Kidney (tissue), 14 donors: ENCODE measurements around the gene TMEM80. TPM values are rescaled to one million over a fixed set of nuclear protein-coding genes. Genes with fewer than 3 reads are reported as not detected.

ENCODE experiments used
- DNase-seq, 5 donors: peaks; one replicate each; pipeline ENCODE4 v3.0.0-alpha.2; 2013 to 2020
- FAIRE-seq: peaks from 2 replicates; lab custom pipeline; 2012; peaks lifted over from hg19 to GRCh38; lab: Jason Lieb, UNC
- H3K27ac ChIP-seq, 2 donors: one replicate each; pipeline ENCODE4 v1.7.0; 2013; ENCODE audit warnings: low read depth in 2 of 2, low read length in 2 of 2, inconsistent platforms in 1 of 2
- H3K27me3 ChIP-seq: one replicate; pipeline ENCODE4 v1.7.1; 2013; ENCODE audit warnings: low read length, inconsistent platforms; ENCODE audit not compliant: control insufficient read depth, insufficient read depth
- H3K36me3 ChIP-seq, 3 donors: one replicate each; pipeline versions ENCODE4 v1.7.0 to v1.7.1; 2013; ENCODE audit warnings: low read length in 3 of 3, control low read depth in 1 of 3, inconsistent platforms in 1 of 3; ENCODE audit not compliant: insufficient read depth in 3 of 3, control insufficient read depth in 2 of 3
- H3K4me1 ChIP-seq, 3 donors: one replicate each; pipeline versions ENCODE4 v1.7.0 to v1.7.1; 2013; ENCODE audit warnings: low read length in 3 of 3, inconsistent platforms in 1 of 3, low read depth in 1 of 3; ENCODE audit not compliant: control insufficient read depth in 2 of 3, insufficient read depth in 2 of 3
- H3K4me3 ChIP-seq, 3 donors: one replicate each; pipeline versions ENCODE4 v1.7.0 to v1.8.1; 2013; ENCODE audit warnings: low read length in 3 of 3, control low read depth in 1 of 3, inconsistent platforms in 1 of 3
- H3K9ac ChIP-seq, 3 donors: one replicate each; pipeline versions ENCODE4 v1.7.0 to v1.7.1; 2013; ENCODE audit warnings: low read length in 3 of 3, control low read depth in 1 of 3, inconsistent platforms in 1 of 3
- H3K9me3 ChIP-seq, 3 donors: one replicate each; pipeline versions ENCODE4 v1.7.0 to v1.7.1; 2013; ENCODE audit warnings: low read length in 3 of 3, control low read depth in 1 of 3, inconsistent platforms in 1 of 3; ENCODE audit not compliant: control insufficient read depth in 2 of 3, insufficient read depth in 1 of 3
- intact Hi-C: fragments of 100-400 bp; cut with DNase I; formaldehyde crosslinking; loops from one replicate; pipeline ENCODE4 v1.11.1; 2022
- polyA plus RNA-seq: library from polyadenylated mRNA; stranded (reverse); fragments of 350-450 nt; fragmentation: Illumina TruSeq; extraction: RNeasy Lipid Tissue Mini Kit (QIAGEN cat#74804); gene quantifications from one replicate; pipeline ENCODE4 v1.2.3, GENCODE V29; 2014; ENCODE audit warnings: low read depth, low replicate concordance; ENCODE audit not compliant: insufficient read depth
- total RNA-seq: library from RNA; stranded (reverse); fragmentation: NEBNext Ultra II Directional; extraction: Animal tissue kit (Norgen Biotek cat#: 25700); gene quantifications from one replicate; pipeline ENCODE4 v1.2.1, GENCODE V29; 2021
- TF ChIP-seq, protein P1 (sequence below): IDR thresholded peaks from 3 replicates; pipeline ENCODE4 v1.5.1; 2012; ENCODE audit warnings: mild to moderate bottlenecking, moderate library complexity, borderline replicate concordance; ENCODE audit not compliant: insufficient read depth; ENCODE audit errors: extremely low read depth
- donor health status: control.
- donor health status: control.
- donor health status: control.
- donor health status: control.
- donor health status: control.
- donor health status: DM: yes; HTN: yes; CAD: no.
- donor health status: Normal renal cell carcinoma (clear cell type).

TMEM80 gene
- total and polyA plus RNA-seq, 2 donors from 2014 or later: 36.2 to 38.6 TPM

DNA sequence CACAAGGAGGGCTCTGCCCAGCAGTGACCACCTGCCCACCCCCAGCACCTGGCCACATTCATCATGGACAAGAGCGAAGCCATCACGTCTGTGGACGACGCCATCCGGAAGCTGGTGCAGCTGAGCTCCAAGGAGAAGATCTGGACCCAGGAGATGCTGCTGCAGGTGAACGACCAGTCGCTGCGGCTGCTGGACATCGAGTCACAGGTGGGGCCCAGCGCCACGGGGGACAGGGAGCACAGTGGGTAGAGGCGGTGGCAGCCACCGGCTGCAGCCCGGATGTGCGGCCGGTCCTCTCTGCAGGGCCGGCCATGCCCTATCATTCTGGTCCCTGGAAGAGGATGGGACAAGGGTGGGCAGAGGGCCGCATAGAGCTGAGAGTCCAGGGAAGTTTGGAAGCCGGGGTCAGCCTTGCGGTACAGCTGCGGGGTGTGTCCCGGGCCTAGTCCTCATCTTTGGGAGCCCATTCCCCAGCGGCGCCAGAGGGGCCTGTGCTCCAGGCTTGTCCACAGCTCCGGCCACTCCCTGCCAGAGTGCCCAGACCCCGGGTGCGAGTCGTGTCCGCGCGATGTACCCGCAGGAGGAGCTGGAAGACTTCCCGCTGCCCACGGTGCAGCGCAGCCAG, 24.5 kb downstream of the TMEM80 start:
- FAIRE-seq (no peak), DNase-seq (peak in 1 of 5 donors; percentile 64)
- TF ChIP-seq, protein P1, sequence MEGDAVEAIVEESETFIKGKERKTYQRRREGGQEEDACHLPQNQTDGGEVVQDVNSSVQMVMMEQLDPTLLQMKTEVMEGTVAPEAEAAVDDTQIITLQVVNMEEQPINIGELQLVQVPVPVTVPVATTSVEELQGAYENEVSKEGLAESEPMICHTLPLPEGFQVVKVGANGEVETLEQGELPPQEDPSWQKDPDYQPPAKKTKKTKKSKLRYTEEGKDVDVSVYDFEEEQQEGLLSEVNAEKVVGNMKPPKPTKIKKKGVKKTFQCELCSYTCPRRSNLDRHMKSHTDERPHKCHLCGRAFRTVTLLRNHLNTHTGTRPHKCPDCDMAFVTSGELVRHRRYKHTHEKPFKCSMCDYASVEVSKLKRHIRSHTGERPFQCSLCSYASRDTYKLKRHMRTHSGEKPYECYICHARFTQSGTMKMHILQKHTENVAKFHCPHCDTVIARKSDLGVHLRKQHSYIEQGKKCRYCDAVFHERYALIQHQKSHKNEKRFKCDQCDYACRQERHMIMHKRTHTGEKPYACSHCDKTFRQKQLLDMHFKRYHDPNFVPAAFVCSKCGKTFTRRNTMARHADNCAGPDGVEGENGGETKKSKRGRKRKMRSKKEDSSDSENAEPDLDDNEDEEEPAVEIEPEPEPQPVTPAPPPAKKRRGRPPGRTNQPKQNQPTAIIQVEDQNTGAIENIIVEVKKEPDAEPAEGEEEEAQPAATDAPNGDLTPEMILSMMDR: no peak
- Histone ChIP-seq H3K9ac (no peak overlapping the region), H3K27ac (no peak overlapping the region), H3K4me1 (peaks cover 0 to 6% (median 5%) of the 10 kb centered on the region in 3 donors), H3K36me3 (peaks cover 0 to 16% (median 0%) of the 10 kb centered on the region in 3 donors), H3K27me3 (no peaks in the 10 kb centered on the region), H3K9me3 (no peaks in the 10 kb centered on the region), H3K4me3 (no peak overlapping the region)
- intact Hi-C loops: loop anchor here (10.0 kb wide), 1 partner anchor 165 kb away; no protein-coding TSS in a partner anchor

DNA sequence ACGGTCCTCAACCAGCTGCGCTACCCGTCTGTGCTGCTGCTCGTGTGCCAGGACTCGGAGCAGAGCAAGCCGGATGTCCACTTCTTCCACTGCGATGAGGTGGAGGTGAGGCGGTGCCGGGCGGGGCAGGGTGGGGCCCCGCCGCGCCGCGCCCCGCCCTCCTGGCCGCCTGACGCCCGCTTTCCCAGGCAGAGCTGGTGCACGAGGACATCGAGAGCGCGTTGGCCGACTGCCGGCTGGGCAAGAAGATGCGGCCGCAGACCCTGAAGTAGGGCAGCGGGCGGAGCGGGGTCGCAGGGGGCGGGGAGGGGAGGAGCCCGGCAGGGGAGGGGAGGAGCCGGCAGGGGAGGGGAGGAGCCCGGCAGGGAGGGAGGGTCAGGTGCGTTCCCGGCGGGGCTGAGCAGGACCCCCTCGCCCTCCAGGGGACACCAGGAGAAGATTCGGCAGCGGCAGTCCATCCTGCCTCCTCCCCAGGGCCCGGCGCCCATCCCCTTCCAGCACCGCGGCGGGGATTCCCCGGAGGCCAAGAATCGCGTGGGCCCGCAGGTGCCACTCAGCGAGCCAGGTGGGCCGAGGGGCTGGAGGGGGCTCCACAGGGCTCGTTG, 25.1 kb downstream of the TMEM80 start:
- DNase-seq (peak in 2 of 5 donors; percentile 73 to 88), FAIRE-seq (no peak)
- H3K4me1 ChIP-seq: peaks cover 0 to 6% (median 5%) of the 10 kb centered on the region in 3 donors
- H3K36me3 ChIP-seq: peaks cover 0 to 16% (median 0%) of the 10 kb centered on the region in 3 donors
- H3K27ac ChIP-seq: no peak overlapping the region
- no peak overlapping the region for H3K9ac ChIP-seq
- H3K4me3 ChIP-seq: no peak overlapping the region
- H3K9me3 ChIP-seq: no peaks in the 10 kb centered on the region
- TF ChIP-seq, protein P1: no peak
- intact Hi-C loops: loop anchor here (10.0 kb wide), 1 partner anchor 166 kb away; no protein-coding TSS in a partner anchor
- no peaks in the 10 kb centered on the region for H3K27me3 ChIP-seq

DNA sequence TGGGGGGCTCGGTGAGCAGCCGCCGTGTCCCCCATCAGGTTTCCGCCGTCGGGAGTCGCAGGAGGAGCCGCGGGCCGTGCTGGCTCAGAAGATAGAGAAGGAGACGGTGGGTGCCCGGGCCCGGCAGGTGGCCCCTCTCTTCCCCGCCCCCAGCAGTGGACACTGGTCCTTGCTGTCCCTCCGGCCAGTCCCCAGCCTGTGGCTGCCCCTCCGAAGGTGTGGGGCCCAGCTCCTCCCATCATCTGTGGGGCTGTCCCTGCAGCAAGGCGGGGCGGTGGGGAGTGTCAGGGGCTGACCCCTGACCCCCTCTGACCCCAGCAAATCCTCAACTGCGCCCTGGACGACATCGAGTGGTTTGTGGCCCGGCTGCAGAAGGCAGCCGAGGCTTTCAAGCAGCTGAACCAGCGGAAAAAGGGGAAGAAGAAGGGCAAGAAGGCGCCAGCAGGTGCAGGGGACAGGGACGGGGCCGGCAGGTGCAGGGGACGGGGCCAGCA, 25.7 kb downstream of the TMEM80 start:
- FAIRE-seq (no peak), DNase-seq (peak in 1 of 5 donors; percentile 77)
- Histone ChIP-seq H3K4me3 (no peak overlapping the region), H3K9me3 (no peaks in the 10 kb centered on the region), H3K4me1 (peaks cover 0 to 6% (median 4%) of the 10 kb centered on the region in 3 donors), H3K27ac (no peak overlapping the region), H3K36me3 (peaks cover 0 to 16% (median 0%) of the 10 kb centered on the region in 3 donors), H3K9ac (no peak overlapping the region), H3K27me3 (no peaks in the 10 kb centered on the region)
- intact Hi-C loops: loop anchor here (10.0 kb wide), 1 partner anchor 166 kb away; no protein-coding TSS in a partner anchor
- TF ChIP-seq, protein P1: no peak
